ENCODE measurements around the gene CDC42BPG.

DNA sequence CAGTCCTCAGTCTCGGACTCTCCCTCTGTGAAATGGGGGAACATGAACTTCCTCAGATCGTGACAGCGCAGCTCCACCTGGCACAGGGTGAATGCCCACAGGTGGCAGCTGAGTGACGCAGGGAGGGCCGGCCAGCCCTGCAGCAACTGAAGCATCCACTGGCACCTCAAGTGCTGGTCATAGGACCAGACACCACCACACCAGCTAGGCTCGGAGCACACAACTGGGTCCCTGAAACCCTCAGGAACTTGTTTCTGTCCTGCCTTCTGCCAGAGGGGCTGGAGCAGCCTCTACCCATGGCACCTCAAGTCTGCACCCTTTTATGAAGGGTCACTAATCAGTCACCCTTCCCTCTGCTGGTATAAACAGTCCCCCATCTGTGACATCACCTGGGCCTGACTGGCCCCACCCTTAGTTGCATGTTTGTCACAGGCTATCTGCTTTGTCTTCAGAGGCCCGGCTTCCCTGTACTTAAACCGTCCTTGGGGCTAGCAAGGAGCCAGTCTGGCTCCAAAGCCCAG lies 7.4 kb upstream of the CDC42BPG start:
- no peak for TF ChIP-seq ETV6 (CRISPR knock-in tag; IDR thresholded peaks at IDR 0.05)
- no peak for TF ChIP-seq SP1 (CRISPR knock-in tag; conservative IDR thresholded peaks at IDR 0.05)
- TF ChIP-seq, protein P1, sequence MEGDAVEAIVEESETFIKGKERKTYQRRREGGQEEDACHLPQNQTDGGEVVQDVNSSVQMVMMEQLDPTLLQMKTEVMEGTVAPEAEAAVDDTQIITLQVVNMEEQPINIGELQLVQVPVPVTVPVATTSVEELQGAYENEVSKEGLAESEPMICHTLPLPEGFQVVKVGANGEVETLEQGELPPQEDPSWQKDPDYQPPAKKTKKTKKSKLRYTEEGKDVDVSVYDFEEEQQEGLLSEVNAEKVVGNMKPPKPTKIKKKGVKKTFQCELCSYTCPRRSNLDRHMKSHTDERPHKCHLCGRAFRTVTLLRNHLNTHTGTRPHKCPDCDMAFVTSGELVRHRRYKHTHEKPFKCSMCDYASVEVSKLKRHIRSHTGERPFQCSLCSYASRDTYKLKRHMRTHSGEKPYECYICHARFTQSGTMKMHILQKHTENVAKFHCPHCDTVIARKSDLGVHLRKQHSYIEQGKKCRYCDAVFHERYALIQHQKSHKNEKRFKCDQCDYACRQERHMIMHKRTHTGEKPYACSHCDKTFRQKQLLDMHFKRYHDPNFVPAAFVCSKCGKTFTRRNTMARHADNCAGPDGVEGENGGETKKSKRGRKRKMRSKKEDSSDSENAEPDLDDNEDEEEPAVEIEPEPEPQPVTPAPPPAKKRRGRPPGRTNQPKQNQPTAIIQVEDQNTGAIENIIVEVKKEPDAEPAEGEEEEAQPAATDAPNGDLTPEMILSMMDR (IDR thresholded peaks at IDR 0.05): no peak
- TF ChIP-seq, protein P2, sequence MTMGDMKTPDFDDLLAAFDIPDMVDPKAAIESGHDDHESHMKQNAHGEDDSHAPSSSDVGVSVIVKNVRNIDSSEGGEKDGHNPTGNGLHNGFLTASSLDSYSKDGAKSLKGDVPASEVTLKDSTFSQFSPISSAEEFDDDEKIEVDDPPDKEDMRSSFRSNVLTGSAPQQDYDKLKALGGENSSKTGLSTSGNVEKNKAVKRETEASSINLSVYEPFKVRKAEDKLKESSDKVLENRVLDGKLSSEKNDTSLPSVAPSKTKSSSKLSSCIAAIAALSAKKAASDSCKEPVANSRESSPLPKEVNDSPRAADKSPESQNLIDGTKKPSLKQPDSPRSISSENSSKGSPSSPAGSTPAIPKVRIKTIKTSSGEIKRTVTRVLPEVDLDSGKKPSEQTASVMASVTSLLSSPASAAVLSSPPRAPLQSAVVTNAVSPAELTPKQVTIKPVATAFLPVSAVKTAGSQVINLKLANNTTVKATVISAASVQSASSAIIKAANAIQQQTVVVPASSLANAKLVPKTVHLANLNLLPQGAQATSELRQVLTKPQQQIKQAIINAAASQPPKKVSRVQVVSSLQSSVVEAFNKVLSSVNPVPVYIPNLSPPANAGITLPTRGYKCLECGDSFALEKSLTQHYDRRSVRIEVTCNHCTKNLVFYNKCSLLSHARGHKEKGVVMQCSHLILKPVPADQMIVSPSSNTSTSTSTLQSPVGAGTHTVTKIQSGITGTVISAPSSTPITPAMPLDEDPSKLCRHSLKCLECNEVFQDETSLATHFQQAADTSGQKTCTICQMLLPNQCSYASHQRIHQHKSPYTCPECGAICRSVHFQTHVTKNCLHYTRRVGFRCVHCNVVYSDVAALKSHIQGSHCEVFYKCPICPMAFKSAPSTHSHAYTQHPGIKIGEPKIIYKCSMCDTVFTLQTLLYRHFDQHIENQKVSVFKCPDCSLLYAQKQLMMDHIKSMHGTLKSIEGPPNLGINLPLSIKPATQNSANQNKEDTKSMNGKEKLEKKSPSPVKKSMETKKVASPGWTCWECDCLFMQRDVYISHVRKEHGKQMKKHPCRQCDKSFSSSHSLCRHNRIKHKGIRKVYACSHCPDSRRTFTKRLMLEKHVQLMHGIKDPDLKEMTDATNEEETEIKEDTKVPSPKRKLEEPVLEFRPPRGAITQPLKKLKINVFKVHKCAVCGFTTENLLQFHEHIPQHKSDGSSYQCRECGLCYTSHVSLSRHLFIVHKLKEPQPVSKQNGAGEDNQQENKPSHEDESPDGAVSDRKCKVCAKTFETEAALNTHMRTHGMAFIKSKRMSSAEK (CRISPR knock-in tag; IDR thresholded peaks at IDR 0.05; ENCODE audit: borderline replicate concordance): no peak
- TF ChIP-seq NFE2L1 (CRISPR knock-in tag; IDR thresholded peaks at IDR 0.05): no peak
- no peak for TF ChIP-seq ELF4 (CRISPR knock-in tag; IDR thresholded peaks at IDR 0.05; ENCODE audit: low read depth)
- TF ChIP-seq ESRRA (CRISPR knock-in tag; IDR thresholded peaks at IDR 0.05; ENCODE audit: borderline replicate concordance): no peak
- no peak for TF ChIP-seq KAT7 (CRISPR knock-in tag; IDR thresholded peaks at IDR 0.05; ENCODE audit: borderline replicate concordance)
- TF ChIP-seq, protein P3, sequence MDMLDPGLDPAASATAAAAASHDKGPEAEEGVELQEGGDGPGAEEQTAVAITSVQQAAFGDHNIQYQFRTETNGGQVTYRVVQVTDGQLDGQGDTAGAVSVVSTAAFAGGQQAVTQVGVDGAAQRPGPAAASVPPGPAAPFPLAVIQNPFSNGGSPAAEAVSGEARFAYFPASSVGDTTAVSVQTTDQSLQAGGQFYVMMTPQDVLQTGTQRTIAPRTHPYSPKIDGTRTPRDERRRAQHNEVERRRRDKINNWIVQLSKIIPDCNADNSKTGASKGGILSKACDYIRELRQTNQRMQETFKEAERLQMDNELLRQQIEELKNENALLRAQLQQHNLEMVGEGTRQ (CRISPR knock-in tag; IDR thresholded peaks at IDR 0.05): no peak
- TF ChIP-seq CREB1 (CRISPR knock-in tag; IDR thresholded peaks at IDR 0.05): no peak
- TF ChIP-seq NFYB (CRISPR knock-in tag; conservative IDR thresholded peaks at IDR 0.05; ENCODE audit: low read depth): no peak
- no peak for TF ChIP-seq ZNF396 (CRISPR knock-in tag; IDR thresholded peaks at IDR 0.05; ENCODE audit: borderline replicate concordance)
- TF ChIP-seq ZNF416 (CRISPR knock-in tag; IDR thresholded peaks at IDR 0.05): no peak
